Psoas muscle (tissue), 8 donors: Measurements from ENCODE around the gene MYO1E. TPM values are rescaled to one million over a fixed set of nuclear protein-coding genes. Genes with fewer than 3 reads are reported as not detected.

ENCODE experiments used
- ATAC-seq, 4 donors: fragments of 200-7000 bp; cut with Tn5 transposase; one replicate each; pipeline ENCODE4 v1.9.1; 2020; ENCODE audit warnings: moderate library complexity in 3 of 4, mild to moderate bottlenecking in 2 of 4
- DNase-seq, 2 donors: peaks; one replicate each; pipeline ENCODE4 v3.0.0-alpha.2; 2020
- H3K27ac ChIP-seq: fragments of 200-600 bp; one replicate; pipeline ENCODE4 v1.8.0; 2022
- H3K27me3 ChIP-seq, 3 donors: fragments of 200-600 bp in 1 of 3; one replicate each; pipeline versions ENCODE4 v1.6.1 to v1.8.0; 2013 to 2022; ENCODE audit warnings: low read length in 2 of 3, mild to moderate bottlenecking in 2 of 3, moderate library complexity in 1 of 3; ENCODE audit not compliant: insufficient read depth in 3 of 3
- H3K36me3 ChIP-seq, 2 donors: fragments of 200-600 bp in 1 of 2; one replicate each; pipeline versions ENCODE4 v1.6.1 to v1.8.0; 2013 to 2022; ENCODE audit warnings: low read depth in 1 of 2, mild to moderate bottlenecking in 1 of 2, moderate library complexity in 1 of 2; ENCODE audit not compliant: insufficient read depth in 1 of 2
- H3K4me1 ChIP-seq: fragments of 200-600 bp; one replicate; pipeline ENCODE4 v1.8.0; 2022
- H3K4me3 ChIP-seq: fragments of 200-600 bp; one replicate; pipeline ENCODE4 v1.8.0; 2022; ENCODE audit warnings: mild to moderate bottlenecking
- H3K9me3 ChIP-seq: fragments of 200-600 bp; one replicate; pipeline ENCODE4 v1.8.0; 2022
- CTCF ChIP-seq: fragments of 200-600 bp; IDR thresholded peaks from one replicate; pipeline ENCODE4 v1.8.0; 2022; ENCODE audit warnings: antibody characterized with exemption
- WGBS, 3 donors: extraction: QIAGEN DNeasy Blood & Tissue Kit; methylation state at CpG; one replicate each; pipeline versions ENCODE4 v1.1.6 to v1.1.7; 2013; 5-methylcytosine and 5-hydroxymethylcytosine counted together
- intact Hi-C, 2 donors: fragments of 100-400 bp; cut with DNase I; formaldehyde crosslinking; loops; one replicate each; pipeline versions ENCODE4 v1.11.0 to v1.14.2; 2022
- polyA plus RNA-seq, 3 donors: library from polyadenylated mRNA; stranded (reverse); fragments of 200-250 nt; gene quantifications; one replicate each; pipeline ENCODE4 v1.2.3, GENCODE V29; 2013
- total RNA-seq, 4 donors: library from RNA; stranded (reverse); fragmentation: NEBNext Ultra II Directional in 2 of 4; extraction: Animal tissue kit (Norgen Biotek cat#: 25700) in 2 of 4; gene quantifications; one replicate each; pipeline versions ENCODE4 v1.2.1 to v1.2.4, GENCODE V29; 2021 to 2023
- donor health status: healthy with polysubstance abuse.
- donor health status: DM: no; HTN: no; CAD: no; lungs with moderate emphysema.
- donor health status: Bipolar disorder and iron deficiency.
- donor health status: healthy.
- donor health status: DM: yes; HTN: yes; CAD: no.
- donor health status: DM: no; HTN: no; CAD: no.
- donor health status: DM: no; HTN: no; CAD: no.
- donor health status: DM: yes; HTN: yes; CAD: no.

MYO1E gene
- total and polyA plus RNA-seq, 7 donors, result 10.0 to 53.7 (median 26.3) TPM

DNA sequence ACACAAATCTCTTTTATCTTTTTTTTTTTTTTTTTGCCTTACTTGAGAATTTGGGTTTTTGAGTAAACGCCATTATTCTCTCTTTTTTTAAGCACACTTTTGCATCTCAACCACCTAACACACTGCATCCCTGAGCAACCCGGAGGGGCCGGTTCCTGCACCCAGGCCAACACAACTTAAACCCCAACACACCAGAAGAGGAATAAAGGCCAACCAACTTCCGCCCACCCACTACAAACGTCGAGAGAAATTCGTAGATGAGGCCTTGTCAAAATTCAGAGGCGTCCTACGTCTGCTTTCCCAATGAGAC lies 268.1 kb downstream of the MYO1E start:
- intact Hi-C loops, result no loop called here
- Histone ChIP-seq H3K4me3 (peak overlapping the region; percentile 69), H3K36me3 (peaks cover 0 to 8% of the 10 kb centered on the region in 2 donors), H3K4me1 (no peaks in the 10 kb centered on the region), H3K27me3 (no peaks in the 10 kb centered on the region), H3K27ac (peak overlapping the region; percentile 48), H3K9me3 (no peaks in the 10 kb centered on the region)
- no peak for TF ChIP-seq CTCF
- ATAC-seq (peak; percentile 19 to 50 (median 34)), DNase-seq (no peak)
- 2% methylated on average over 9 of the region's 9 CpGs for WGBS, 3 donors

DNA sequence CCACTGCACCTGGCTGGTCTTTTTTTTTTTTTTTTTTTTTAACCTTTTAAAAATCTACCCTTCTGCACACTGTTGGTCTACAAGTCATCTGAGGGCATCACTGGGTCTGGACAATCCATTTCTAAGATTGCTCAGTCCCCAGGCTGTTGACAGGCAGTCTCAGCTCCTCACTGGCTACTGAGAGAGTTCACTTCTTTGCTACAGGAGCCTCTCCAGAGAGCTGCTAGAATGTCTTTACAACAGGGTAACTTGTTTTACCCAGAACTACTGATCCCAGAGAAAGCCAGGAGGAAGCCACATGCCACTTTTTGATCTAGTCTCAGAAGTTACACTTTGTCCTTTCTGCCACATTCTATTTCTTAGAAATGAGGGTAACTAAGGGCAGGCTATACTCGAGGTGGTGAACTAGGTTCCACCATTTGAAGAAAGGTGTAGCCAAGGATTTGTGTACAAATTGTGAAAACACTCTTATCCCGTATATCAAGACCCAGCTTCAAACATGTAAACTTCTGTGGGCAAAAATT lies 273.4 kb downstream of the MYO1E start:
- DNase-seq (no peak), ATAC-seq (no peak)
- H3K36me3 ChIP-seq, result peaks cover 2 to 53% of the 10 kb centered on the region in 2 donors
- no peaks in the 10 kb centered on the region for H3K4me1 ChIP-seq
- H3K4me3 ChIP-seq, result no peak overlapping the region
- intact Hi-C loops, result loop anchor here in 1 of 2 donors (10.0 kb wide), 1 partner anchor 214 kb away; no protein-coding TSS in a partner anchor
- no peak for TF ChIP-seq CTCF
- WGBS, 3 donors, result 66 to 82% (median 78%) methylated on average over 2 of the region's 2 CpGs
- H3K27me3 ChIP-seq, result no peaks in the 10 kb centered on the region
- H3K27ac ChIP-seq, result no peak overlapping the region
- H3K9me3 ChIP-seq, result no peaks in the 10 kb centered on the region

DNA sequence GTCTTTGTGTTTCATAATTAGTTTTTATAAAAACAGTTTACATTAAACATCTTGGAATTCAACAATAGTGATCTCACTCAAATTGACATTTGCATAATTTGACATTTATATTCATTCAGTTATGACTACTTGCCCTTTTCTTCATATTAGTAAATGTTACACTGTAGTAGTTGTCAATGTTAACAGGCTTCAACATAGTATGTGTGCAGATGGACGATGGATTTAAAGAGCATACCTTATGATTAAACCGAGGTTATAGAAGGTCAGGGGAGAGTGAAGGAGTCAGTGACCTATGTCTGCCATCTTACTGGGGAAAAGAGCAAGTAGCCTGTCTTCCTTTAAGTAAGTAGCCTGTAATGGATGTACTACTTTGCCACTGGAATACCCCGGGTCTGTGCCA lies 276.2 kb downstream of the MYO1E start:
- no peak overlapping the region for H3K27ac ChIP-seq
- no peaks in the 10 kb centered on the region for H3K27me3 ChIP-seq
- peaks cover 6 to 81% of the 10 kb centered on the region in 2 donors for H3K36me3 ChIP-seq
- no peak for TF ChIP-seq CTCF
- H3K4me3 ChIP-seq, result no peak overlapping the region
- DNase-seq, result no peak
- intact Hi-C loops, result loop anchor here in 1 of 2 donors (10.0 kb wide), 1 partner anchor 212 kb away; no protein-coding TSS in a partner anchor
- WGBS, 3 donors, result 87 to 95% (median 90%) methylated on average over 3 of the region's 3 CpGs
- no peaks in the 10 kb centered on the region for H3K4me1 ChIP-seq
- ATAC-seq, result no peak
- no peaks in the 10 kb centered on the region for H3K9me3 ChIP-seq

GRCh38 chr15:59094077-59094476 lies 278.6 kb downstream of the MYO1E start:
- Histone ChIP-seq H3K27me3 (no peaks in the 10 kb centered on the region), H3K36me3 (peaks cover 6 to 92% of the 10 kb centered on the region in 2 donors), H3K4me1 (no peaks in the 10 kb centered on the region), H3K9me3 (no peaks in the 10 kb centered on the region), H3K4me3 (no peak overlapping the region), H3K27ac (no peak overlapping the region)
- 95 to 96% (median 96%) methylated on average over 1 of the region's 1 CpG for WGBS, 3 donors
- no peak for ATAC-seq
- TF ChIP-seq CTCF, result no peak
- intact Hi-C loops, result loop anchor here in 1 of 2 donors (10.0 kb wide), 1 partner anchor 209 kb away; no protein-coding TSS in a partner anchor
- no peak for DNase-seq

DNA sequence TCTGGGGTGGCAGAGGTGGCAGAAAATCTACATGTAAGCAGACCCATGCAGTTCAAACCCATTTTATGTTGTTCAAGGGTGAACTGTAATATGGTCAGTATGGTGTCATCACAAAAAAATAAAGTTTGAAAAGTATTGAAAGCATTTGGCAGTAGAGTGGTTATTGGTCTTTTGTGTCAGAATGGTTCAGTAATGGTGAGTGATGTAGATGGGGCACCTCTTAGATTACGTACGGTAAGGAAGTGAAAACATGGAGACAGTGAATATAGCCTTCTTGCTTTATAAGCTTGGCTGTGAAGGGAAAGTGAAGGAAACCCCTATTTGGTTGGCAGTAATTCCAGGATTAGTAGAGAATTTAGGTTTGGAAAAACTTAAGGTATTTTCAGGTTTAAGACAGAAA lies 284.9 kb downstream of the MYO1E start:
- Histone ChIP-seq H3K36me3 (peaks cover 7 to 99% of the 10 kb centered on the region in 2 donors), H3K9me3 (no peaks in the 10 kb centered on the region), H3K4me3 (no peak overlapping the region), H3K27me3 (no peaks in the 10 kb centered on the region), H3K4me1 (no peaks in the 10 kb centered on the region), H3K27ac (no peak overlapping the region)
- ATAC-seq (no peak), DNase-seq (no peak)
- intact Hi-C loops, result no loop called here
- WGBS, 3 donors, result 97 to 98% (median 98%) methylated on average over 2 of the region's 2 CpGs
- no peak for TF ChIP-seq CTCF
